Peyer's patch (tissue), 4 donors: Measurements from ENCODE around the gene FUCA1.

ENCODE experiments used
- CTCF ChIP-seq, 6 experiments: fragments of 450-650 bp in 4 of 6; fragments of 200-600 bp in 2 of 6; sonication (generic) in 1 of 6; IDR thresholded peaks; one replicate each; pipeline ENCODE4 v1.5.1; 2017 to 2019; ENCODE audit warnings: antibody characterized with exemption in 6 of 6, mild to moderate bottlenecking in 3 of 6, moderate library complexity in 1 of 6
- POLR2A ChIP-seq, 2 donors: fragments of 450-650 bp; IDR thresholded peaks; one replicate each; pipeline ENCODE4 v1.5.1; 2017; ENCODE audit warnings: antibody characterized with exemption in 2 of 2, mild to moderate bottlenecking in 2 of 2, moderate library complexity in 2 of 2

DNA sequence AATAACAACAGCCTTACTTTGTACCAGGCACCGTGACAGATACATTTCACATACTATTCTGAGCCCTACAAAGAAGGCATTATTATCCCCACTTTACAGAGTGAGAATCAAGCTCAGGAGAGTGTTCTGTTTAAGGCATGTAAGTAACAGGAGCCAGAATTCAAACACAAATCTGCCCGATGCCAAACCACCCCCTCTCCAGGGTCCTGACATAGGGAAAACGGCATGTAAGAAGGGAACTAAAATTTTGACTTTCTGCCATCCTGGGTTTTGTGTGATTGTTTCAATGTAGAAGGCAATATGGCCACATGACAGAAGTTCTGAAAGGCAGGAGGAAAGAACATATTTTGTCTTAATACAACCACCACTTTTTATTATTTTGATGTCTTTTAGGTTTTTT is 5.5 kb downstream of the FUCA1 start:
- no peak for TF ChIP-seq CTCF (IDR thresholded peaks at IDR 0.05)
- TF ChIP-seq POLR2A (IDR thresholded peaks at IDR 0.05) = no peak
